Measurements from ENCODE around the gene FAM168A.
A peak's percentile ranks its signal among the peaks of the same experiment; 100 is the strongest.

FAM168A gene

DNA sequence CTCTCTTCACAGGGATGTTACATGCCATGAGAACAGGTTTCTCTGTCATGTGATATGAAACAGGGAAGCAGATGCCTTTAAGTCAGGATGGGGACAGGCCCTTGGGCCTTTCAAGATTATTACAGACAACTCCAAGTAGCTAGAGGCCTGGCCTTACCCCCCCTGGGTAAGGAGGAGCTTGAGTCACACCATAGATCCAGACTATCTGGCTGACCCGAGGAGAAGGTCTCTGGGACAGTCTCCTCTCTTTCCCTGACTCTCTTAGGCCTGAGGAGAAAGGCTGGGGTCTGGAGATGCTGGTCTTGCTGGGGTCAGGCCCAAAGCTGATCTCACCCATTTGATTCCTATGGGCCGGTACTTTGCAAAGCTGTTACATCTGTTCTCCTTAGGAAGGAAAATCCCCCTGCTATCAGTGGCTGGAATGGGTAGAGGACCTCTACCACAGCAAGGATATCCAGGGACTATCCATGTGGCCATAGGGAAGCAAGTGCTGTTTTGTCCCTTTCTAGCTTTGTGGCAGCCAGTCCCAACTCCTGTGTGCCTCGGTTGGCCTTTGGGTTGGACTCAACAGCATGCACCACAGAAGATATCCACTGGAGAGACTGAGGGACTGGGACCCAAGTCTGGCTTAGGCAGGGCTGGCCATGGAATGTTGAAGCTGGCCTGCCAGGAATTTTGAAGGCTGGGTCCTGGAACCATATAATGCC, 196.5 kb downstream of the FAM168A start:
- no peak for DNase-seq (ENCODE audit: low read depth in 2 of 2)

DNA sequence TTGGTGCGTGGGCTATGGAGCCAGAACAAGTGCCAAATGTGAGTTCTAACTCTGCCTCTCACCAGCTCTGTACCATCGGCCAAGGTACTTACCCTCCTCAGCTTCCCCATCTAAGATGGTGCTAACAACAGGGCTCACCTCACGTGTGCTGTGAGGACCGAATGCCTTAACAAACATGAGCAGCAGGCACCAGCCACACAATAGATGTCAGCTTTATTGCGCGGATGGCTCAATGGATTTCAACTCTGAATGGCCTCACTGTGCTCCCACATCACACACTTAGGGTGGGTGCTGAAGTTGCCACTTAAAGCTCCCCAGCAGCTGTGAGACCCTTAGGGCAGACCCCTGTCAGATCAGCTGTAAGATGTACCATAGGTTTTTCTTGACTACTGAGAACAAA, 197.6 kb downstream of the FAM168A start:
- no peak for DNase-seq (ENCODE audit: low read depth in 2 of 2)

DNA sequence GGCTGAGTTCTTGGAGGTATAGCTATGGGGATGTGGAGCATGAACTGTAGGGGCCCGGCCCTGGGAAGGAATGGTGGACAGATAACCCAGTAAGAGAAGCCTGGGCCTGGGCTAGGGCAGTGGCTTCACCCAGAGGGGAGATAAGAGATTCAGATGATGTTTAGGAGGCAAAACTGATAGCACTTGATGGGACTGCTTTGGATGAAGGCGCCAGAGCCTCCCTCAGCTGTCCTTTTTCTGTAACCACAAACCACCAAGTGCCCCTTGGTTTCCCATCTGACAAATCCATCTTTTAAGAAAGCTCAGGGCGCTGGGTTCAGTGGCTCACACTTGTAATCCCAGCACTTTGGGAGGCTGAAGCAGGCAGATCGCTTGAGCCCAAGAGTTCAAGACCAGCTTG, 198.3 kb downstream of the FAM168A start:
- no peak for DNase-seq (ENCODE audit: low read depth in 2 of 2)

DNA sequence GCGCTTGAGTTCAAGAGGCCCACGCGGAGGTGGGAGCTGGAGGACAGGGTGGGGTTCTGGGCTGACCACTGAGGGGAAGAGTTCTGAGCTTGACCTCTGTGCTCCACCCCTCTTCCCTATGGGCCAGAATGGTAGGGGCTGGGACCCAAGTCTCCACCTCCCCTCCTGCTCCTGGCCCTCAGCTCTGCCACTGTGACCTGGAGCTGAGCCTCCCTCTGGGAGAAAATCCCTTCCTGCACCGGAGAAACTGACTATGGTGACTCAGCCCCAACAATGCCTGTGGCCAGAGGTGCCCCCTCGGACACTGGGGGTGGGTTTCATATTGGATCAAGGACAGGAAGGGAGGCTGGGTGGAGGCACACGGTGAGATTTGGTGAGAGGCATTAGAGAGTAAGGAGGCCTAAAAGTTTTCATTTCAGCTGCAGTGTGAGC, 198.7 kb downstream of the FAM168A start:
- DNase-seq (ENCODE audit: low read depth in 2 of 2), result no peak

DNA sequence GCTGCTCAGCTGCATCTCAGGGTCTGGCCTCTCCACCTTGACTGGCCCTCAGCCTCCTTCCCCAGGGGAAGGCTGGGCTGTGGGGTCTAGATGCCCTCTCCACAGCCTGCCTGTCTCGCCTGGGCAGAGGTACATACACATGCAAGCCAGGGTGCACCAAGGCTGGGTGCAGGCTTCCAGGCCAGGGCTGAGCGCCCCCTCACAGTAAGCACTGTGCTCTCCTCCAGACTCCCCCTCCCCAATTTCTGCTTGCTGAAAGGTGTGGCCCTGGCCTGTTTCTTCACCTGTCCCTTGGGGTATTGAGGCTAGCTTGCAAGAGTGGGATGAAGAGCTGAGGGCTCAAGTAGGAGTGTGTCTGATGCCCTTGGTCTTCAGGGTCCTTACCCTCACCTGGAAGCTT, 199.2 kb downstream of the FAM168A start:
- no peak for DNase-seq (ENCODE audit: low read depth in 2 of 2)

DNA sequence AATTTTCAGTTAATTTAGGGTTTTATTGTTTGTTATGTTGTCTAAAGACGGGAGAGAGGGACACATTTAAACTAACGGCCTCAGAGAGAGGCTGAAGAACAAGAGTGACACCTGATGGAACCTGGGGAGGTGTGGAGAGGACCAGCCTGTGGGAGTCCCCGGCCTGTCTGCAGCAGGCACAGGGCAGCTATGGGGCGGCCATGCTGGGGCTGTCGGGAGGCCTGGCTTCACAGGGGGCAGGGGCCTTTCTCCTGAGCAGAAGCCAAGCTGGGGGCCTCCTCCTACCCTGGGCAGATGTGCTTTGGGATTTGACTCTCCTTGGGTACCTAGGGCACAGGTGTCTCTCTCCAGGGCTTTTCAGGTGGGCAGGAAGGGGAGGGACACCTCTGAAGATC, 199.8 kb downstream of the FAM168A start:
- no peak for DNase-seq (ENCODE audit: low read depth in 2 of 2)

DNA sequence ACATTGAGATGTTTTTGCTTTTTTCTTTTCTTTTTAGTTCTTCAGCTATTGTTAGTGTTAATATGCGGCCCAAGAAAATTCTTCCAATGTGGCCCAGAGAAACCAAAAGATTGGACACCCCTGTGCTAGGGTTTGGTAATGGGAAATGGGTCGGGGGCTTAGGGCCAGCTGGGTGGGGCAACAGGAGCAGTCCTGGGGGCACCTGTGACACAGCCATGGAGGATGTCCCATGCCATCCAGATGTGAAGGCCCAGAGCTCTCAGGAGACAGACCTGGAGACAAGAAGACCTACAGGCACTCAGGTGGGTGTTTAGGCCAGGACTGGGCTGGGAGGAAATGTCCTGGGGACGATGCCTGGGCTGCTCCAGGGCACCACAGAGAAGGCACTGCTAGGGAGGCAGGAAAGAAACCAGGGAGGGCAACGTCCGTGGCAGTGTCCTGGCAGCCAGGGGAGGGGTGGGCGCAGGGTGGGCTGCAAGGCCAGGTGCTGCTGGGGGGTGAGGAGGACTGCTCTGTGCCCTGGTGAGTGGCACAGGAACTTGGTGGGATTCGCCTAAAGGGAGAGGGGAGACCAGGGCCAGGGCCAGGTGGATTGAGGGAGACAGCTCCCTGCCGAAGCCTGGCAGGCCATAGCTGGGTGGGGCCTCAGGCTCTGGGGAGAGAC, 200.3 kb downstream of the FAM168A start:
- DNase-seq (ENCODE audit: low read depth in 2 of 2), result no peak

DNA sequence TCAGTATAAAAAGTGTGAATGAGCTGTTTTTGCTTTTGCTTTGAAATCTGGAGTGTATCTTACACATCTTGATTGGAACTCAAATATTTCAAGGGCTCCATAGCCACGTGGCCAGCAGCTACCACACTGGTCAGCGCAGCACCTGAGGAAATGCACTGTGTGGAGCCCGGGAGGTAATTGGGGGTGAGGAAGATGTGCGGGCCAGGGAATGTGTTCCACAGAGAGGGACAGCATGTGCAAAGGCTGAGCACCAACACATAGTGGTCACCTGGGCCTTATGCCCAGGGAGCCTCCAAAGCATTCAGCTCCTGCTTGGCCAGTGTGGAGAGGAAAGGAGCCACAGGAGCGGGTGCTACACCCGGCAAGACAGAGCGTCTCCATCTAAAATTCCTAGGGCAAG, 200.9 kb downstream of the FAM168A start:
- DNase-seq (ENCODE audit: low read depth in 2 of 2), result no peak

DNA sequence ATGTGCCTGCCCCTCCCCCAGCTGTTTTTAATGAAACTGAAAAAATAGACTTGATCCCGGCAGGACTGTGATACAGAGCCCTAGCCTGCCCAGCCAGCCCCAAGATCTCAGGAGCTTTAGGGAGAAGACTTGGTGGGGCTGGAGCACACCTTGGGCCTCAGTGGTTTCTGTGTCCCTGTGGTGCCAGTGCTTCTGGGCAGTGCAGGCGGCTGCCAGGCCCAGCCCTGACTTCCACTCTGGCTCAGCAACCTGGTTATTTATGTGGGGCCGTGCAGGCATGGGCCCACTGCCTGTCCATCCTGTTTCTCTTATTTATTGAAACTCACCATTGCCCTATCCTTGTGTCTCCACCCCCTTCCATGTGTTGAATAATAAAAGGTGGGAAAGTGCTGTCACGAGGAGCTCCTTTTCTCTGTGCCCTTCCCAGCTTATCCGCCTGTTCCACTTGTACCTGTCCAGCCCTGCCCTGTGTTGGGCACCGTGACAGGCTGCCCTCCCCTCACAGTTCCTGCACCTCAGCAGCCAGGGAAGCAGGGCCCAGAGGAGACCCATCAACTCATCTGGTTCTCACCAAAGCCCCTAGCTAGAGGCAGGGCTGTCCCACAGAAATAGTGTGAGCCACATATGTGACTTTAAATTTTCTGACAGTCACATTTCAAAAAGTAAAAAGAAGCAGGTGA, 201.5 kb downstream of the FAM168A start:
- no peak for DNase-seq (ENCODE audit: low read depth in 2 of 2)

DNA sequence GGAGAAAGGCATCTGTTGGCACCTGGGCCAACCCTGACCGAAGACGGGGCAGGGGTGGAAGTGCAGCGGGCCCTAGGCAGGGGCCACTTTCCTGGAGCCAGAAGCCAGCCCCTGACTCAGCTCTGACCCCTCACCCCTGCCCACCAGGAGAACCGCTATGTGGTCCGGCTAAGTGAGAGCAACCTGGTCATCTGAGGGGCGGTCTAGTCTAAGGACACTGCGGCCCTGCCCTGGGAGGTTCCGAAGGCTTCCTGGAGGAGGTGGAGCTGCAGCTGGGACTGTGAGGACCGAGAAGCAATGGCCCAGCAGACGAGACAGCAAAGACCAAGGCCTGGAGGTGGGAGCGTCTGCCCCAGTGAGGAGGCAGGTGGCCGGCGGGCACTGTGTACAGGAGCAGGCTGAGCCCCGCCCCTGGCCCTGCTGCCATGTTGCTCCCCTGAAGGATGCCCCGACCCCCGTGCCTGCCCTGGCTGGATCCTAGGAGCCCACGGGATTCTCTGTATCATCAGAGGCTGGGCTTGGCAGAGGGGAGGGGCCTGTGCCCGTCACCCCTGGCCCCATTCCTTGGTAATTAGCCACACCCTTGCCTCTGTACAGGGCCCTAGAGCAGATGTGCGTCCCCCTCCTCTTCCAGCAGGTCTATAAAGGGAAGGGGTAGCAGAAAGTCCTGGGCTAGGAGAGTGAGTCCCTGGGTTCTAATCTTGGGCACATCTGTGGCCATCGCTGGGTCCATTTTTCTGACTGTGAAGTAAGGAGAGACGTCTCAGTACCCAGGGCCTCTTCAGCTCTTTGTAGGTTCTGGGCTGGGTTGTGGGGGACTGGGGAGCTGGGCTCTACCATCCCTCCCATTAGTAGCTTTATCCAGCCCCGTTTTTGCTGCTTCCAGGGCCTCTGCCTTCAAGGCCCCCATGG, 202.4 kb downstream of the FAM168A start:
- DNase-seq (ENCODE audit: low read depth in 2 of 2), result no peak

DNA sequence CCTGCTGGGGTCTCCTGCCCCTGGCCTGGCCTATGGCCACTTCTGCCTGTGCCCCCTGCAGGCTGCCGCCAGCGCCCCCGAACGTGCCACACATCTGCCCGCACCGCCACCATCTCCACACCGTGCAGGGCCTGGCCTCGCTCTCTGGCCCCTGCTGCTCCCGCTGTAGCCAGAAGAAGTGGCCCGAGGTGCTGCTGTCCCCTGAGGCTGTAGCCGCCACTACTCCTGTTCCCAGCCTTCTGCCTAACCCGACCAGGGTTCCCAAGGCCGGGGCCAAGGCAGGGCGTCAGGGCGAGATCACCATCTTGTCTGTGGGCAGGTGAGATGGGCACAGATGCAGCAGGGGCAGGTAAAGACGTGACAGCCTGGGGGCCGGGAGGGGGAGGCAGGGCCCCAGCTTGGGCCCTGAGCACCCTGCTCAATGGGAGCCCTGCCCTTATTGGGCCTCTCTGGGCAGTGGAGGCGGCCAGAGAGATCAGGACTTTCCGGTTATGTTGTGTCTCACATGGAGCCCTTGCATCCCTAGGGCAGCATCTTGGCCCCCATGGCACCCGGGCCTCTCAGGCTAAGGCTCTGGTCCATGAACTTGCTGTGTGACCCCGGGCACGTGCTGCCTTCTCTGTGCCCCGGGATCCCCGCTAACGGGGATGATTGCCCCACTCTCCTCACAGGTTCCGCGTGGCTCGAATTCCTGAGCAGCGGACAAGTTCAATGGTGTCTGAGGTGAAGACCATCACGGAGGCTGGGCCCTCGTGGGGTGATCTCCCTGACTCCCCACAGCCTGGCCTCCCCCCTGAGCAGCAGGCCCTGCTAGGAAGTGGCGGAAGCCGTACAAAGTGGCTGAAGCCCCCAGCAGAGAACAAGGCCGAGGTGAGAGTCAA, 203.3 kb downstream of the FAM168A start:
- DNase-seq (ENCODE audit: low read depth in 2 of 2), result no peak

DNA sequence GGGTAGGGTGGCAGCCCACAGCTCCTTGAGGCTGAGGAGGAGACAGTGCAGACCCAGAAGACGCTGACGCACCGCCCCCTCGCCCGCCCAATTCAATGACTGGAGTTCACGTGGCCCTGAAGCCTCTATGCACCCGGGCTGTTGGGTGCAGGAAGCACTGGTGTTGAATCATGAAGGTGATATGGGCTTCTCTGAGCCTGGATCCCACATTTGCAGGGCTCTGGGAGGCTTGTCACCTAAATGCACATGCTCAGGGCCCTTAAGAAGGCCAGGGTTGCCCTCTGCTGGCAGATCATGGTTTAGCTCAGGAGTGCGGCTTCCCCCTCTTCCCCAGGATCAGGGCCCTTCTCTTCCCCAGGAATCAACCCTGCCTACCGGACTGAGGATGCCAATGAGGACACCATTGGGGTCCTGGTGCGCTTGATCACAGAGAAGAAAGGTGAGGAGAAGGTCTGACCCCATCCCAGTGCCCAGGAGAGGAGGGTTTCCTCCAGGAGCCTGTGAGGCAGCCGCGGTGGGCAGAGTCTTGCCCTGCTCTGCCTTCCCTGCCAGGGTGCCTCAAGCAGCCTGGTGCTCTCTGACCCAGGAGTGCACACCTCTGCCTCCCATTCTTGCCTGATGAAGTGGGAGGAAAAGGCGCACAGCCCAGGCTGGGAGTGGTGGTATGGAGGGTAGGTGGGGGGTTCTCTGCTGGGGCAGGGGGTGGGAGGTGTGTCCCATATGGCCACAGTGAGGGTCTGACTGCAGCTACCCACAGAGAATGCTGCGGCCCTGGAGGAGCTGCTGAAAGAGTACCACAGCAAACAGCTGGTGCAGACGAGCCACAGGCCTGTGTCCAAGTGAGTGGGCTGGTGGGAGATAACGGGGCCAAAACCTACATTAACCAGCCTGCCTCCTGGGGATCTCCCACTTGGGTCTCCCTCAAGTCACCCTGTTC, 204.2 kb downstream of the FAM168A start:
- peak in 1 of 2 donors; percentile 36 for DNase-seq (ENCODE audit: low read depth in 2 of 2)

DNA sequence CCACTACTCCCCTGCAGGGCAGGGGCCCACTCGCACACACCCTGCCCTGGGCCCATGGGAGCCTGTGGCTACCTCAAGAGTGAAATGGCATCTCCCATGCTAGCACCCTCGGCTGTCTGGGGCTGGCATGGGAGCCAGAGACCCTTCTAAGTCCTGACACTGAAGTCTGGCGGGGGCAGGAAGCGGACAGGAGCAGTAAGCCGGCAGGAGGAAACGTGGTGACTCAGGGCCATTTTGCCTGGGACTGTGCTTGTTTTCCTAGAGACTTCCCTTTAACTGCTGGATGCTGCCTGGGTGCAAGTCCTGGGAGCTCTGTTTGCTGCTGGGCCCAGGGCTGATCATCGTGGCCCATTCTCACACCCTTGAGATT, 204.9 kb downstream of the FAM168A start:
- DNase-seq (ENCODE audit: low read depth in 2 of 2), result no peak

DNA sequence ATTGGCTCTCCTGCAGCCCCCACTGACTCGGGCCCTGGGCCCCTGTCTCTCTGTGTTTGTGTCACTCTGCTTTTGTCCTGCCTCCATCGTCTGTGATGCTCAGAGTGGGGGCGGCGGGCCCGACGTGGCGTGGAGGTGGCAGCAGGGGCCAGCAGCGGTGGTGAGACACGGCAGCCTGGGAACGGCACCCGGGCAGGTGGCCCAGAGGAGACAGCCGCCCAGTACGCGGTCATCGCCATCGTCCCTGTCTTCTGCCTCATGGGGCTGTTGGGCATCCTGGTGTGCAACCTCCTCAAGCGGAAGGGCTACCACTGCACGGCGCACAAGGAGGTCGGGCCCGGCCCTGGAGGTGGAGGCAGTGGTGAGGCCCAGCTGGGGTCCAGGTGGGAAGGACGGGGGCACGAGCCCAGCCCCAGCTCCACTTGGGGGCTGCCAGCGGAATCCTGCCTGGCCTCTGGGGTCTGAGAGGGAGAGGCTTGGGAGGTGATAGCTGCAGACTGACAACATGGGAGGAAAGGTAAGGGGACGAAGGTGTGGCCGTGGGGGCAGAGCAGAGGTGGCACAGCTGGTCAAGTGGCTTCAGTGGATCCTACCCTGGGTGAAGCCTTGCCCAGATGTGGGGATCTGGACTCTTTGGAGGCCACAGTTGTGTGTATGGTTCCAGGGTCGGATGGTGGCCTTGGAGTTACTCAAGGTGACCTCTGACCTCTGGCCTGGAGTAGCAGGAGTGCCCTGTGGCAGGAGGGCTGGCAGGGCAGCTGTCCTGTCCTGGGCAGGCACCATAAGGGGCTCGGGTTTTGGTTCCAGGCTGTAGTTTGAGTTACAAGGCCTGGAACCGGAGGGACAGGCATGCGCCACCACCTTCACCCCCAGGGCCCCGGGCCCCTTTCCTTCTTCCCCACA, 205.6 kb downstream of the FAM168A start:
- no peak for DNase-seq (ENCODE audit: low read depth in 2 of 2)

DNA sequence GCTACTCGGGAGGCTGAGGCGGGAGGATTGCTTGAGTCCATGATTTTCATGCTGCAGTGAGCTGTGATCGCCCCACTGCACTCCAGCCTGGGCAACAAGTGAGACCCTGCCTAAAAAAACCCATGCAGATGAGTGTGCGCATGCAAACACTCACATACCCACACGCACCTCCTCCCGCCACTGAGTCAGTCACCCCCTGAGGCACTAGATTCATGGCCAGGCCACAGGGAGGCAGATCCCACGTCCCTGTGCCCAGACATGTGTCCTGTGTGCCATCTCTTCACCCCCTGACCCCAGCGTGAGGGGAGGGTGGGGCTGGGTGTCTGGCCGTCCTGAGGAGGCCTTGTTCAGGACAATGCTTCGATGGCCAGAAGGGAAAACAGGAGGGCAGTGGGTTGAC, 206.2 kb downstream of the FAM168A start:
- DNase-seq (ENCODE audit: low read depth in 2 of 2), result no peak

DNA sequence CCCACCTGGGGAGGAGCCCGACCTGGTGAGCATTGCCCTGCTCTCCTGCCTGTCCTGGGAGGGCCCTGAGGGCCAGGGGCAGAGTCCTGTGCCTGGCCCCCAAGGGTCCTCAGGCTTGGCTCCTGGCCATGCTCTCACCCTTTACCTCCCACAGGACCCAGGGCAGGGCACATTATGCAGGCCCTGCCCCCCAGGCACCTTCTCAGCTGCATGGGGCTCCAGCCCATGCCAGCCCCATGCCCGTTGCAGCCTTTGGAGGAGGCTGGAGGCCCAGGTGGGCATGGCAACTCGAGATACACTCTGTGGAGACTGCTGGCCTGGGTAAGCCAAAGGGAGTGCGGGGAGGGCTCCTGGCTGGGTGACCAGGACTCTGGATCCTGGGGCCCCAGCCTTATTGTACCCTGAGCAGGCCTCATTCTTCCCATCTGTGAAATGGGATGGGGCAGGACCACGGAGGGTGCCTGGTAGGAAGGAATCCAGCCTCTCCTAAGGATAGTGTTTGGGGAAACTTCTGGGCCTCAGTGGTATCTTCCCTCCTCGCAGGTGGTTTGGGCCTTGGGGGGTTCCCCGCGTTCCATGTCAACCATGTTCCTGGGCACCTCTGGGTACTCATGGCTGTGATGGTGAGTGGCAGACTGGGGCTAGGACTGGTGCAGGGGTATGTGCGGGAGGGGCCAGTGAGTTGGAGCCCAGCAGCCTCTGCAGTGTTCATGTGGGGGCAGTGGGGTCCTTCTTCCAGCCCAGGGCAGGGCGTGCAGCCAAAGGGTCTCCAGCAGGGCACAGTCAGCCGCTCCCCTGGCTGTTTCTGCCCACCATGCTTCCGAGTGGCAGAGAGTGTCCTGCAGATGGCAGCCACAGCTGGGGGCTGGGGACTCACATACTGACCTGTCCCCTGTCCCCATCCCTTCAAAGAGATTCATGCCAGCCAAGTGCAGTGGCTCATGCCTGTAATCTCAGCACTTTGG, 207.0 kb downstream of the FAM168A start:
- DNase-seq (ENCODE audit: low read depth in 2 of 2), result no peak

DNA sequence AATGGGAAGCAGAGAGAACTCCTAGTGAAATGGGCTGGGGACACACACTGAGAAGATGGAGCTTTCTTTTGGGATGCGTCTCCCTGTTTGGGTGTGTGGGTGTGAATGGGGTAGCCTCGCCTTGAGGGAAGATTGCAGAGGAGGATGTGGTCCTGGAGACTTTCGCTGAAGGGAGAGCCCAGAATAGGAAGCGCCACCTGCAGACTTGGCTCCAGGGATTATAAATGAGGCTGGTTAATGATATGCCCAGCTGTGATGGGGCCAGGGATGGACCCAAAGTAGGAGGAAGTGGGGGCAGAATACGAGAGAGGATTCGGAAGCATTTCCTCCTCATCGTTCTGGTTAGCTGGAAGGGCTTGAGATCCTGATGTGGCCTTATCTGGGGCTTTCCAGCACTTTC, 208.0 kb downstream of the FAM168A start:
- DNase-seq (ENCODE audit: low read depth in 2 of 2), result no peak

DNA sequence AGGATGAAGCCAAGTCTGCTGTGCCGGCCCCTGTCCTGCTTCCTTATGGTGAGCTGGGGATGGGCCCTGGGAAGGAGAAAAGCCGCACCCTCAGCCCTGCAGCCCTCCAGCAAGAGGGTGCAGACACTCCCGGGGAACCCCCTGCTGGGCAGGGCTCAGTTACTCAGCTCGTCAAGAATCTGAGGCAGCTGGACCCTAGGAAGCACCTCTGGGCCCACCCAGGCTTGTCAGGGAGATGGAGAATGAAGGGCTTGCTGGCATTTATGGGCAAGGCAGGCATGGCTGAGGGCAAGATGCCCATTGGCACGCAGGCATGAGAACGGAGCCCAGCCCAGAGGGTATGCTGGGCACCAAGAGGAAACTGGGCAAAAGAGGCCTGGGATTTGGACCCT, 208.8 kb downstream of the FAM168A start:
- DNase-seq (ENCODE audit: low read depth in 2 of 2), result no peak
